ENCODE results near the gene SGCD.

SGCD gene

DNA sequence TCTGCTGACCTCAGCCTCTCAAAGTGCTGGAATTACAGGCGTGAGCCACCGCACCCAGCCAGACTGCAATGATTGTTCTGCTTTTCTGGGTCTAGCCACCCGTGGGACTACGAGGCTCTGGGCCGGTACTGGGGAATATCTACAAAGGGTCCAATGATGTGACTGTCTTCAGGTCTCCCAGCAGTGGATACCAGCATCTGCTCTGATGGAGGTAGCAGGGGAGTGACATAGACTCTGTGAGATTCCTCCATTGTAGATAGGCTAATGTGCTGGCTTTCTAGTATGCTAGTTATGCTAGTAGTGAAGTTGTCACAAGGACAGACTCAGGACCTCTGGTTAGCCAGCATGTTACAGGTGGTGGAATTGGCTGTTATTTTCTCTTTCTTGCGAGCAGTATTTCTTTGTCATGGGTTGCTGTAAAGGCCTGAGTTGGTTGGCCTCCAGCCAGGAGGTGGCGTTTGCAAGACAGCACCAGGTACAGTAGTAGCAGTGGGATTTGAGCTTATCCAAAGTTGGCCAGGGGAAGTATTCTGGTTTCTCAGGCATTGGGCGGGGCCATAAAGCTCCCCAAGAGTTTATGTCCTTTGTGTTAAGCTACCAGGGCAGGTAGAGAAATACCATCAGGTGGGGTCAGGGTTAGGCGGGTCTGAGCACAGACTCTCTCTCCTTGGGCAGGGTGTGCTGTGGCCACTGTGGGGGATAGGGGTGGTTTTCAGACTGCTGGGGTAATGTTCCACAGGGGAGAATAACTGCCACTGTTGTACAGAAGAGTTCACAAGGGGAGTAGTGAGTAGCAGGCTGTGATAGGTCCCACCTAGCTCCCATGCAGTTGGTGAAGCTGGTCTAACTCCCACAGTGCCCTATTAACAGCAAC lies 105.2 kb downstream of the SGCD start:
- Histone ChIP-seq H3K36me3 (ENCODE audit: control insufficient read depth in 2 of 2, insufficient read depth in 1 of 2, low read length in 2 of 2) (no peaks in the 10 kb centered on the region), H3K4me1 (ENCODE audit: control insufficient read depth, insufficient read depth, low read length) (no peaks in the 10 kb centered on the region), H3K27ac (ENCODE audit: extremely low read depth, low read depth, low read length) (no peak overlapping the region), H3K4me3 (ENCODE audit: low read depth, low read length) (no peak overlapping the region), H3K9me3 (ENCODE audit: control insufficient read depth, insufficient read depth, low read depth, low read length) (no peaks in the 10 kb centered on the region)
- no peak for TF ChIP-seq BCL11B (tag by site-specific recombination; IDR thresholded peaks at IDR 0.05; ENCODE audit: low read depth)
- TF ChIP-seq ZNF747 (tag by site-specific recombination; IDR thresholded peaks at IDR 0.05) = no peak
- no peak for TF ChIP-seq ZNF473 (tag by site-specific recombination; IDR thresholded peaks at IDR 0.05)
- CTCF ChIA-PET = no interaction called here
- POLR2A ChIA-PET = no interaction called here

- TF ChIP-seq ZNF571 (tag by site-specific recombination; IDR thresholded peaks at IDR 0.05) (no peak), ZNF398 (tag by site-specific recombination; IDR thresholded peaks at IDR 0.05) (no peak), ZNF701 (tag by site-specific recombination; IDR thresholded peaks at IDR 0.05) (no peak), ZBTB8A (tag by site-specific recombination; IDR thresholded peaks at IDR 0.05) (no peak), ZNF580 (tag by site-specific recombination; IDR thresholded peaks at IDR 0.05) (no peak), ZNF843 (tag by site-specific recombination; IDR thresholded peaks at IDR 0.05) (no peak), ZNF311 (tag by site-specific recombination; IDR thresholded peaks at IDR 0.05; ENCODE audit: borderline replicate concordance) (no peak), ZSCAN18 (tag by site-specific recombination; IDR thresholded peaks at IDR 0.05) (no peak), ZNF302 (tag by site-specific recombination; IDR thresholded peaks at IDR 0.05; ENCODE audit: low read depth) (no peak), REST (tag by site-specific recombination; IDR thresholded peaks at IDR 0.05) (no peak), BCL11B (tag by site-specific recombination; IDR thresholded peaks at IDR 0.05; ENCODE audit: low read depth) (no peak), PRDM6 (tag by site-specific recombination; IDR thresholded peaks at IDR 0.05) (no peak), ZNF544 (tag by site-specific recombination; IDR thresholded peaks at IDR 0.05) (no peak), ZNF521 (tag by site-specific recombination; IDR thresholded peaks at IDR 0.05) (no peak), ZBTB7A (tag by site-specific recombination; IDR thresholded peaks at IDR 0.05; ENCODE audit: low read depth) (no peak), RBAK (tag by site-specific recombination; IDR thresholded peaks at IDR 0.05) (no peak), ZNF837 (tag by site-specific recombination; IDR thresholded peaks at IDR 0.05) (no peak), ZNF239 (tag by site-specific recombination; IDR thresholded peaks at IDR 0.05) (no peak), ZNF175 (tag by site-specific recombination; IDR thresholded peaks at IDR 0.05) (no peak)
- TF ChIP-seq, protein P1, sequence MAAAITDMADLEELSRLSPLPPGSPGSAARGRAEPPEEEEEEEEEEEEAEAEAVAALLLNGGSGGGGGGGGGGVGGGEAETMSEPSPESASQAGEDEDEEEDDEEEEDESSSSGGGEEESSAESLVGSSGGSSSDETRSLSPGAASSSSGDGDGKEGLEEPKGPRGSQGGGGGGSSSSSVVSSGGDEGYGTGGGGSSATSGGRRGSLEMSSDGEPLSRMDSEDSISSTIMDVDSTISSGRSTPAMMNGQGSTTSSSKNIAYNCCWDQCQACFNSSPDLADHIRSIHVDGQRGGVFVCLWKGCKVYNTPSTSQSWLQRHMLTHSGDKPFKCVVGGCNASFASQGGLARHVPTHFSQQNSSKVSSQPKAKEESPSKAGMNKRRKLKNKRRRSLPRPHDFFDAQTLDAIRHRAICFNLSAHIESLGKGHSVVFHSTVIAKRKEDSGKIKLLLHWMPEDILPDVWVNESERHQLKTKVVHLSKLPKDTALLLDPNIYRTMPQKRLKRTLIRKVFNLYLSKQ (tag by site-specific recombination; IDR thresholded peaks at IDR 0.05; ENCODE audit: borderline replicate concordance) = no peak
- H3K27ac ChIP-seq (ENCODE audit: extremely low read depth, low read depth, low read length) = no peak overlapping the region
- H3K4me1 ChIP-seq (ENCODE audit: control insufficient read depth, insufficient read depth, low read length) = no peaks in the 10 kb centered on the region
- CTCF ChIA-PET = no interaction called here
- no peak overlapping the region for H3K4me3 ChIP-seq (ENCODE audit: low read depth, low read length)
- no peaks in the 10 kb centered on the region for H3K36me3 ChIP-seq (ENCODE audit: control insufficient read depth in 2 of 2, insufficient read depth in 1 of 2, low read length in 2 of 2)
- H3K9me3 ChIP-seq (ENCODE audit: control insufficient read depth, insufficient read depth, low read depth, low read length) = no peaks in the 10 kb centered on the region
- POLR2A ChIA-PET = no interaction called here
Measured at GRCh38 chr5:156432830-156433105, 105.8 kb downstream of the SGCD start.

Measured in HEK293 (cell line).